GM19239 (cell line): ENCODE measurements around the gene TMPRSS3.
A peak's percentile ranks its signal among the peaks of the same experiment; 100 is the strongest.

Experiments used
- DNase-seq: peaks from one replicate; pipeline ENCODE4 v3.0.0; 2011; ENCODE audit warnings: low spot score; ENCODE audit not compliant: insufficient read length
- FAIRE-seq: peaks from 2 replicates; lab custom pipeline; 2011; peaks lifted over from hg19 to GRCh38; lab: Jason Lieb, UNC

TMPRSS3 gene

GRCh38 chr21:42340187-42341050 is 55.4 kb downstream of the TMPRSS3 start:
- DNase-seq, result no peak
- FAIRE-seq, result no peak

- FAIRE-seq (no peak), DNase-seq (no peak)
These were observed 56.8 kb downstream of the TMPRSS3 start for GRCh38 chr21:42338729-42339715.

- FAIRE-seq, result peak; percentile 11
These were observed 57.8 kb downstream of the TMPRSS3 start for GRCh38 chr21:42337830-42338728.

GRCh38 chr21:42337276-42337675 is 58.6 kb downstream of the TMPRSS3 start:
- DNase-seq, result no peak
- FAIRE-seq, result no peak

More at GRCh38 chr21:42337830-42338728, 57.8 kb downstream of the TMPRSS3 start:
- peak; percentile 46 for DNase-seq

GRCh38 chr21:42336054-42336453 is 59.8 kb downstream of the TMPRSS3 start:
- FAIRE-seq (no peak), DNase-seq (no peak)

- FAIRE-seq, result no peak
- no peak for DNase-seq
These were observed 63.1 kb downstream of the TMPRSS3 start for GRCh38 chr21:42332557-42333317.

GRCh38 chr21:42331660-42332059 is 64.2 kb downstream of the TMPRSS3 start:
- FAIRE-seq, result no peak
- no peak for DNase-seq

GRCh38 chr21:42330380-42331371 is 65.2 kb downstream of the TMPRSS3 start:
- no peak for DNase-seq
- FAIRE-seq, result peak; percentile 4

- no peak for FAIRE-seq
These were observed 71.0 kb downstream of the TMPRSS3 start for GRCh38 chr21:42324896-42325295.

More at GRCh38 chr21:42324896-42325295, 71.0 kb downstream of the TMPRSS3 start:
- no peak for DNase-seq
